ENCODE results near the gene PHACTR3.

PHACTR3 gene

DNA sequence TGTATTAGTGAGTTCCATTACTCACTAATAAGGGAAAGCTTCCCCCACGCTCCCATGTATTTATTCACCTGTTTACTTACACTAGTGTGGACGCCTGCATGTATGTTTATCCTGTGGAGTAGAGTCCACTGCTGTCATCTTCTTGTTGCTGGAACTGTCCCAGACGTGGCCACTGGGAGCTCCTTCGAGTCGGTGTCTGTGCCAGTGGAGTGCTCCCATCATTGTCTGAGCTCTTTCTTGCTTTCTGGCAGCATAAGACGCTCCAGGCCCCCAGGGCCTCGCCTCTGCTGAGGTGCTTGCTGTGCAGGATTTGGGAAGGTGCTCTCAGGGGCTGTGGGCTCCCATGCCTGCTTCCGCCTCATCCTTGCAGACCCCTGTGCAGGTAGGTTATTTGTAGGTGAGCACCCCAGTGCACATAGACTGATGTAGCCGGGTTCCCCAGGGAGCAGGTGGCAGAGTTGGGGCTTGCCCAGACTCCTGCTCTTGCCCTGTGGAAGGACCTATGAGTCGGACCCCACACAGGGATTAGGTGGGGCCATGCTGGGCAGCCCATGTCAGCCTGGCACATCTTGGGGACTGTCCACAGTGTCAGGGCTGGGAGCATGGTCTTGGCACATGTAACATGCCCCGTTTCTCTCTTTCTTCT is 16.6 kb downstream of the PHACTR3 start:
- DNase-seq (ENCODE audit: low read depth in 3 of 3): no peak

DNA sequence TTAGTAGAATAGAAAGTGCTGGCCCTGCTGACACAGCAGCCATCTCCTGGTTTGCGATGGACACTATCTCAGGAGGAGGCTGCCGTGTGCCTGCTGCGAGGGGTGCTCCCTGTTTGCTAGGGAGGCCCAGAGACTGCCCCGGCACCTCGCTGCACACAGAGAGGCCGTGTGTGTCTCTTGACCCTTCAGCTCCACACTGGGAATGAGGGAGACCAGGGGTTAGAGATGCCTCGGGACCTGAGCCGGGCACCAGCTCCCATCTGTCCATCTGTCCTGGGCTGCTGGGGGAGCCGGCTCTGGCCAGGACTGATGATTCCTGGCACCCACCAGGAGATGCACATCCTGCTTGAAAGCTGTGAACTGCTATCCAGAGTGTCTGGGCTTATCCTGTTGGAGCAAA is 18.2 kb downstream of the PHACTR3 start:
- no peak for DNase-seq (ENCODE audit: low read depth in 3 of 3)

DNA sequence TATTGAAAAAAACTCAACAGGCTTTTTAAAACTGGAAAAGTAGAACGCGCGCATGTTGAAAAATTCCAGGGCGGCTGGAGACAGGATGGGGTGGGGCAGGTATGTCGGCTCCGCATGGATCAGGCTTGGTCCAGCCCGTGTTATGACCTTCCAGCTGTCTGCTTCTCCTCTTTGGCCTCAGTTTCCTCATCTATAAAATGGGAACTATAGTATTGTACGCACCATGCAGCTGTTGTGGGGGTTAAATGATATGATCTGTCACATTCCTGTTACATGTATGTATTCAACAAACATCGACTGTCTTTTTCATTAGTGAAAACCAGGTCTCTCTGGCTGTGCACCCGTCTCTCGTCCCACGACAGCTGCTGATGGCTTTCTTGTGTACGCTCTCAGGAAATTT is 18.8 kb downstream of the PHACTR3 start:
- no peak for DNase-seq (ENCODE audit: low read depth in 3 of 3)

DNA sequence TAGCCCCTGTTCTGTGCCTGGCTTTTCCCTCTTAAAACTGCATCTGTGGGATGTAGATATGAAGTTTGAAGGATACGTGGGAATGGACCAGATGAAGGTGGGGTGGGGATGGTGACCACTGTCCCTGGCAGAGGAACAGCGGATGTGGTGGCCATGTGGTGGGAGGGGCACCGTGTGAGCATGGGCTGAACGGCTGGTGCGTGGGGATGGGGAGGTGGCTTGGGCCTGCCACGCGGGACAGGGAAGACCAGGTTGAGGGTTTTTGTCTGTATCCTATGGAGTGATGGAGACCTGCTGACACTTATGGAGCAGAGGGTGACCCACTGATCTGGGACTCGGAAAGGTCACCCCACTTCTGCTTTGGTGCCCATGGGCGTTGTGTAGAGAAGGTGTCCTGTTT is 19.2 kb downstream of the PHACTR3 start:
- no peak for DNase-seq (ENCODE audit: low read depth in 3 of 3)

DNA sequence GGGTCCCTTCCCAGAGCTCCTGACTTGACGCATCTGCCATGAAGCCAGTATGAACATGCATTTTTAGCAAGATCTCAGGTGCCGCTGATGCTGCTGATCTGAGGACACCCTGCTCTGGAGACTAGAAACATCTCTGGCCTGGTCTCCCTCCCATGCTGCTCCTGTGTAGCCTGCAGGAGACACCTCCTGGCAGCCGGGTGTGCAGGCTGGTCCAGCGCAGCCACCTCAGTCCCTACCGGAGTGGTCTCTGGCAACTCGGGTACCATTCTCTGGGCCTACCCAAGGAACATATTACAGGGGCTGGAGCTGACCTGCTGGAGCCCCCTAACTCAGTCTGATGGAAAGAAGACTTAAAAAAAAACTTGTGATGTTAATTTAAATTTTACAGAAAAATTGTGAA is 20.1 kb downstream of the PHACTR3 start:
- DNase-seq (ENCODE audit: low read depth in 3 of 3): no peak

DNA sequence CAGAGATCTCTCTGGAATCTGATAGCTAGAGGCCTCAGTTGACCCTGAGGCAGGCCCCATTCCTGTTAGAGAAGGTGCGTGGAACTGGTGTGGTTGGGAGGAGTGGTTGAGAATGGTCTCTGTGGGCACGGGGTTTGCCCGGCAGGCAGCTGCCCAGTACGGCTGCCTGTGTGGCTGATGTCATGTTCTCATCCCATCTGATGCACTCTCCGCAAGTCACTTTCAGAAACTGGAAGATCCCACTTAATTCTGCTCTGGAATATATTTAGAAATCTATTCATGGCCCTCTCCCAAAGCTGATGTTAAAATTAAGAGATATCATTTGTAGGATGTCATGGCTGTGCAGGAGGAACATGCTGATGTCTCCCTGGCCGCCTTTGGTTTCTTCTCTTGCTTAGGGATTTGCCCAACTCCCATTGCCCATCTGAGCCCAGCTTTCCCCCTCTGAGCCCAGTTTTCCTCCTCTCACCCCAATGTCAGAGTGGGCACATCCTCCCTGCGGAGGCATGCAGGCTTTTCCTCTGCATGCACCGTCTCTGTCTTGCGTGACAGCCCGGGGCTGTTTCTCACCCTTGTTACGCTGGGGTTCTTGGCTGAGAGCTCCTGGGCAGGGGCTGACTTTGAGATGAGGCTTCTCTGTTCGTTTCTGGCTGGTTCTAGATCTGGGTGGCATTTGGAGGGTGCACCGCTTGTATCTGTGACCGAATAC is 21.0 kb downstream of the PHACTR3 start:
- DNase-seq (ENCODE audit: low read depth in 3 of 3): no peak

DNA sequence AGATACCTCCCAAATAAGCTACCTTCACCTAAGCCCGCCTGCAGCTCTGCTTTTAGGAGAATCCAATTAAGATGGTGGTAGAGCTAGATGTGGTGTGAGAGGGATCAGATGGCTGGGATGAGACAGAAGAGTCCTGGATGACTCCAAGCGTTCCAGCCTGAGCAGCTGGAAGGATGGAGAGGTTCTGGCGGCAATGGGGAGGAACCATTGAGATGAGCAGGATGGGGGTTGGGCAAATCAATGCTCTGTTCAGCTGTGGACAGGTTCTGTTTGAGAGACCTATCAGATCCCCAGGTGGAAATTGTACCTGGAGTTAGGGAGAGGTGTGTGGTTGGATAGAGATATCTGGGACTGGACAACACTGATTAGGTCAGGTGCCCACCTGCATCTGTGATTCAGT is 23.0 kb downstream of the PHACTR3 start:
- DNase-seq (ENCODE audit: low read depth in 3 of 3): no peak

DNA sequence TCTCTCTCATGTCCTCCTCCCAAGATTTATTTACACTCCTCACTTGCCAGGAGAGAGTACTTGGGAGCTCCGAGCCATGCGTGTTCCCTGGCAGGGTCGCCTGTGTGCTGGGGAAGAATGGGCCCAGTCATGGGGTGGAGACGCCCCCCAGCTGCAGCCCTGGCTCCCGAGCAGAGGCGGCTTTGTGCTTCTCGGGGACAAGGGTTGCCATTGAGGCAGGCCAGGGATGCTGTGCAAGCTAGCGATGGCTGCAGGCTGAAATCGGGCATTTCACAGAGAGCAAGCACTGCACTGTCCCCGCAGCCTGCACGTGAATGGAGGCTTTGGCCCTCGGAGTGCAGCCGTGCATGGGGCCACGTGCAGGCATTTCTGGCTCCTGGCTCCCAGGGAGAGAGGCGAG is 23.8 kb downstream of the PHACTR3 start:
- no peak for DNase-seq (ENCODE audit: low read depth in 3 of 3)

DNA sequence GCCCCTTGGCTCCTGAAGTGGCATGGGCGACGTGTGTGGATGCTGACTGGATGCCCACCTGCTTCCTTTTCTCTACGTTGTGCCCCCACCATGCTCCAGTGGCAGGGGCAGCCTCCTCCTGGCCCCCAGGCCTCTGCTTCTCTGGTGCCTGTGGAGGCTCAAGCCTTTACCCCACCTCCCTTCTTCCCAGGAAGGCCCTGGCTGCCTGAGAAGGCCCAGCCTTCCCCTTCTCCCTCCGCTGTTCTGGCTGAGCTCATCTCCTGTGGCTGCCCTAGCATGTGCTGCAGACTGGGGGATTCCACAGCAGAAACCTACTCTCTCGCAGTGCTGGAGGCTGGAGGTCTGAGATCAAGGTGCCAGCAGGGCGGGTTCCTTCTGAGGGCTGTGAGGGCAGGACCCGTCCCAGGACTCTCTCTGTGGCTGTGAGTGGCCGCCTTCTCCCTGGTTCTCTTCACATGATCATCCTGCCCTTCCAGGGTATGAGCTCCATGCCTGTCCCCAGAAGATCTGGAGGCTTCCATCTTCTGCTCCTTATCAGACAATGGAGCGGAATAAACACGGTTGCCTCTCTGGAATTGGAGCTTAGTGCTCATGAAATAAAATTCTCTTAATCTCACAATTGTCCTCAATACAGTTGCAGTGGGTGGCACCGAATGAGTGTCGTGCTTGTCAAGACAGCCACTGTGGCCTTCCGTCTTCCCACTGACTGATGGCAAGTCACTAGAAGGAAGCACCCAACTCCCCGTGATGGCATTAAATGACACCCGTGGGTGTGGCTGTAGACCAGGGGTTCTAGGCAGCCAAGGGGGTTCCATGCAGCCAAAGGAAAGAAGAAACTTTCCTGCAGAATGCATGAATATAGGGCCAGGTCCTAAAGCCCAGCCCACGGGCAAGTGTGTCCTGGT is 25.1 kb downstream of the PHACTR3 start:
- DNase-seq (ENCODE audit: low read depth in 3 of 3): no peak

DNA sequence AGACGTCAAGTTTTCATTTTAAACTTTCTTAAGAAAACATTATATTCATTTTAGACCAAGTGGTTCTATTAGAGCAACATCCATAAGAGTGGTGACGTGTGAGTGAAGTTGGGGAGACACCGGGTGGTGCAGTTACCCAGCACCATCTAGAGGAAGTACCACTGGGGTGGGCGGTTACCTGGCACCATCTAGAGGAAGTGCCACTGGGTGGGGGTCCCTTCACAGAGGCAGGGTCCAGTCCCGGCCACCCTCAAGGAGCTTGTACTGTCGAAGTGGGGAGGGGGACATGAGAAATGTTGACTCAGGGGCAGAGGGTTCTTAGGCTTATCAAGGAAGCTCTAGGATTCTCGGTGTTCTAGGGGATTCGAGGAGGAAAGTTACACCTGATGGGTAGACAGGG is 26.2 kb downstream of the PHACTR3 start:
- DNase-seq (ENCODE audit: low read depth in 3 of 3): no peak

DNA sequence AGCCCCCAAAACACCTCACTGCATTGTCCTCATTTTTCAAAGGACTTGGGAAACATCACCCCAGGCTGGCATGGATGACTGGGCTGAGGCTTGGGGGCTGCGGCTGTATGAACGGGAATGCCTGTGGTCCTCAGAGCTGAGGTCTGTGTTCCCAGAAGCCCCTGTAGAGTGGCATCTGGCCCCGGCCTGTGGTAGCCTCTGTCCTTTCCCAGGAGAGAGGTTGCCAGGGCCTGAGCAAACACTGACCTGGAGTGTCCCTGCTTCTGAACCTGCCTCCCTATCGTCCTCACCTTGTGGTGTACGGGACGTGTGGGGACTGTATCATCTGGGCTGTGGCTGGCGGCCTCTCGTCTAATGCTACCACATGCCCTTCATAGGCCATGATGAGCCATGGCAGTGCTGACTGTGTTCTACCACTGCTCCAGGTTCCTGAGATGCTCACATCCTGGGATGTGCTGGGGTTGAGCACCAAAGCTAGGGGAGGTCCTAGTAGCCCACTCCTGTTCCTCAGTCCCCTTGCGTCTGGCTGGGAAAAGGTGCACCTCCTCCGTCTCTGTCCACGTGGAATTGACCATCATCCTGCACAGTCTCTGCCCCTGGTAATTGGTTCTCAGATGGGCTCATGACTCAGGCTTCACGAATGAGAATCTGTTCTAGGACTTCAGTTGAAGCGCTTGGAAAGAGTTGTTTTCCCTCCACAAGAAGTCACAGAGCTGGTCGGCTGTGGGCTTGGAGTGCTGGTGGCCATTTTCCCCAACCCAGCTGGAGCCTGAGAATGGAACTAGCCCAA is 27.6 kb downstream of the PHACTR3 start:
- no peak for DNase-seq (ENCODE audit: low read depth in 3 of 3)

DNA sequence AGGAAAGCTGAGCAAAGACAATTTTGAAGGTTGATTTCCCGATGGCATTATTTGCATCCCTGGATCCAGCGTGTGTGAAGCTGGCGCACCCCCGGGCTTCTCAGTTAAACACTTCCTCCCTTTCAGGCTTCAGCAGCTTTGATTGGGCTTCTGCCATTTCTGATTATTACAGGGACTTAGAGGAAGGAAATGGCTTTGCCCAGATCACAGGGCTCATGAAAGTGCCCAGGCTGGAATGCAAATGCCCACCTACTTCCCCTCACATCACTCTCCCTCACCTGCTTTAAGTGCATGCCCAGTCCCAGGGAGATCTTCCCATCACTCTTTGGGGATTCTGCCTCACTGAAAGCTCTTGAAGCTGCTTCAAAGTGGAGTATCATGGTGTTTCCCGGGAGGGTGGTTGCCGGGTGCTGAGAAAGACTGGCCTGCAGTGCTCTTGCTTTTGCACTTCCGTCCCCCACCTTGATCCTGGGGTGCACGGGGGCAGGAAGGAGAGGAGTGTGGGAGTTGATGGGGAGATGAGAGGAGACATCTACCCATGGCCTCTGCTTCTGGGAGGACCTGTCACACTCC is 28.3 kb downstream of the PHACTR3 start:
- DNase-seq (ENCODE audit: low read depth in 3 of 3): no peak

DNA sequence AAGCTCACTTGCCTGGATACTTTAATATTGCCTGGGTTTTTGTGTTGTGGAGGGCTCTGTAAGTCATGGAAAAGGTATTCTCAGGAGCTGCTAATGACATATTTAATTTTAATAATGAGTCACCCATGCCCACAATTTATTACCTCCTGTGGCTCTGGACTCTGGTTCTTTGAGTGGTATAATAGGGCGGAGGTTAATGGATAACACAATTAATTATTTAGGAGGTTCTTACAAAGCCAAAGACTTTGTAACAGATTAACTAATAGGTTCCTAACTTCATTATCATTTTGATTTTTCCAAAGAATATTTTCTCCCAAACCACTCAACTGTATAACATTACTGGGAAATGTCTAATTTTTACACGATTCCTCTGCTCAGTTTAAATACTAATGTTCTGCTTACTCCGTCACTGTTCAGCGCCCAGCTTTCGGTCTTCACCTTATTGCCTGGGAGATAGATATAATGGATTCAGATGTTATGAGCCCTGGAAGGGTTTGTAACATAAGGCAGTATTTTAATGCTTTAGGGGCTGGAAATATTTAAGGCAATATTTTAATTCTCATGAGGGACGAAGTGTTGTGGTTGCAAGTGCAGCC is 29.4 kb downstream of the PHACTR3 start:
- DNase-seq (ENCODE audit: low read depth in 3 of 3): no peak

DNA sequence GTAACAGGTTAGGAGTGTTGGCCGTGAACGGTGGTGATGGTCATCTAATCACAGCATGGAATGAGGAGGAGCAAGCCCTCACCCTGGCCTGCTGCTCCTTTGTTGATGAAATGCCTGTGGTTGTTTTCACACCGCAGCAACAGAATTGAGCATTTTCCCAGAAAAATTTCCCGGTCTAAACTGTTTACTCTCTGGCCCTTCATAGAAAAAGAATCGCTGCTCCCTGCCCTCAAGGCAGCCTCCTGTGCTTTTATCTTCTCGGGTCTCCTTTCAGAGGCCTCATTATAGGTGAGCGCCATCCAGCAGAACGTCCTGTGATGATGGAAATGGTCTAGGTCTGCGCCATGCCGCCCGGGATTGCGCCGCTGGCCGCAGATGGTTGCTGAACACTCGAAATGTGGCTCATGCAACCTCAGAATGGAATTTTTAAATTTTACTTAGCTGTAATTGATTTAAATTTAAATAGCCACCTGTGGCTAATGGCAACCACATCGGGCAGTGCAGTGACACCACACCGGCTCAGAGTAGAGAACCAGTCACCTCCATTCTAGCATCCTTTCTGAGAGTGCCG is 30.2 kb downstream of the PHACTR3 start:
- no peak for DNase-seq (ENCODE audit: low read depth in 3 of 3)

DNA sequence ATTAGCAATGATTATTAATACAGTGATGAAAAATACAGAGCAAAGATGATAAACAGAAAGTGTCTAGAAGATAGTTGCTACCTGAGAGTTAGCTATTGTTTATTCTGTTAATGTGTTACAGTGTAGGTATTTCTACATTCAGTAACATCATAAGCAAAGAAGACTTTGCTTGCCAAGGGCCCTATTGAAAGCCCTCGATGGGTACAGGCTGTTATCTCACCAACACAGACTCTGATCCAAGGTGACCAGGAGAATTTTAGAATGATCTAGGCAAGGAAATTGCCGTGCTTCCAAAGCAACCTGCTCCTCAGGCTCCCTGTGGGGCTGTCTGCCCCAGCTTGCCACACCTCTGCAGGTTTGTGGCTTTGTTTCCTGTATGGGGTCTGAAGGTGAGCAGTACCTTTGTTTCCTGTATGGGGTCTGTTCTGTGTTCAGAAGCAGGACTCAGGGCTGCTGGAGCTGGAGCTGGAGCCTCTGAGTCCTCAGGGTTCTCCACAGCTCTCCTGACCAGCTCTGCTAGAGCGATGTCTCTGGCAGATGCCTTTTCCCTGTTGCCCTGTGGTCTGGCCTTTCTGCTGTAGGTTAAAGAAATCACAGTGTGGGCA is 32.5 kb downstream of the PHACTR3 start:
- DNase-seq (ENCODE audit: low read depth in 3 of 3): no peak

DNA sequence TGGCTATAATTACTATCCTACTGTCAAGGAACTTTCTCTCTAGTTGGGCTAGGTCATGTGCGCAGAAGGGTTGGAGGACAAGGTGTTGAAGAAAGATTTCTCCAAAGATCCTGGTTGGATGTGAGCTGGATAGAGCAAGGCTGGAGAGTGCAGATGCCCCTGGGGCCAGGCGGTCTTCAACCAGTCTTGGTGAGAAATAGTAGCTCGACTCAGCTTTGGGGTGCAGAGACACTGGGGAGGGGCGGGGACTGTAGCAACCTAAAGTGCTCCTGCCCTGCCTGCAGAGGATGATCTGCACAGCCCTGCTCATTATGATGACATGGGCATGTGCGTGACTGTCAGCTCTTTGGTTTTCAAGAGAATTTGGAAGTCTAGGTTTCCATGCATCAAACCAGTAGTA is 35.9 kb downstream of the PHACTR3 start:
- no peak for DNase-seq (ENCODE audit: low read depth in 3 of 3)

DNA sequence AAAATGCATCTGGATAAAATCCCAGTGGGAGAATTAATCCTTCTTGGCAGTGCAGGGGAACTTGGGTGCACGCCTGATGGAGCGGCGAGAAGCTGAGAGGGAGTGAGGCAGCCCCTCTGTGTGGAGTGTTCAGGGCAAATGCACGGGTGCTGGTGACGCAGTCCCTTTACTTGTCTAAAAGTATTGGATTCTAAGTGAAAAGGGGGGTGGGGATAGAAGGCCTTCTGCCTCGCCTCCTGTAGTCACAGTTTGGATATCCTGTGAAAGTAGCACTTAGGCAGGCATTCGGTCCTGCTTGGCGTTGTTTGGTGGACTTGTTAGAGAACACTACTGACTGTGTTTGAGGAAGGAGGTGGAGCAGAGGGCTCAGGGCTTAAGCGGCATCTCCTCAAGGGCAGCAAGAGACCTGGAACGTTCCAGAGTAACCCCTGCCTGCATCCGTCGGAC is 39.3 kb downstream of the PHACTR3 start:
- no peak for DNase-seq (ENCODE audit: low read depth in 3 of 3)

DNA sequence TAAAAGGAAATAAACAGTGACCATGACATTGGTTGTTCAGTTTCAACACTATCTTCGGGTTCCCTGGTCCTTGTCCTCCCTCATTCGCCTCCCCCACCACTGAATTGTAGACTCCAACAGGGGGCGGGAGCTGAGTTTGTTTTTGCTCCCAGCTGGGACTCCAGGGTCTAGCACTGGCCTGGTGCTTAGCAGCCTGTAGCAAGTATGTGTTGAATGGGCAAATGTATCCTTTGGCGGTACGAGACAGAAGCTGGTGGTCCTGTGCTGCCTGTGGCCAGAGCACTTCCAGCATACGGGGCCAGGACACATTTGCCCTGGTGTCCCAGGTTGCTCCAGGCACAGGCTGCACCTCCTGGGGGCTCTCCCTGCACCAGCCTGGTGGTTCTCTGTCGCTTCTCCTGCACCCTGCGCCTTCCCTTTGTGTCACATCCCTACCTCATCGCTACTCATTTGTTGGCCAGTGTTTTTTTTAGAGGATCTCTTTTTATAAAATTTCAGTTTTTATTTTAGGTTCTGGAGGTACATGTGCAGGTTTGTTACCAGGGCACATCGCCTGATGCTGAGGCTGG is 40.1 kb downstream of the PHACTR3 start:
- DNase-seq (ENCODE audit: low read depth in 3 of 3): no peak

DNA sequence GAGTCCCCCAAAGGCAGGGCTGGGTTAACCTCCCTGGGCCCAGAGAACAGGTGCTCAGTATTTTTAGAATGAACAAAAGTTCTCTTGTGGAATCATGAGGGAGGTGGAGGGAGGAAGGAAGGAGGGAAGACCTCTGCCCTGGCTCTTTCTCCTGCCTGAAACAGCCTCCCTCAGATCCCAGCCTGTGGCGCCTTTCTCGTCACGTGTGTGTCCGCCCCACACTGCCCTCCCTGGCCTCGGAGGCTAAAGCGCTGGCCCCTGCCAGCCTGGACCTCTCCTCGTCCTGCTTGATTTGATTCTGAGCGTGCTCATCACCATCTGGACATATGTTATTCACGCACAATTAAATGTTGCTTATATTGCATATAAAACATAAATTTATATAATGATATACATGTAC is 40.9 kb downstream of the PHACTR3 start:
- DNase-seq (ENCODE audit: low read depth in 3 of 3): no peak

DNA sequence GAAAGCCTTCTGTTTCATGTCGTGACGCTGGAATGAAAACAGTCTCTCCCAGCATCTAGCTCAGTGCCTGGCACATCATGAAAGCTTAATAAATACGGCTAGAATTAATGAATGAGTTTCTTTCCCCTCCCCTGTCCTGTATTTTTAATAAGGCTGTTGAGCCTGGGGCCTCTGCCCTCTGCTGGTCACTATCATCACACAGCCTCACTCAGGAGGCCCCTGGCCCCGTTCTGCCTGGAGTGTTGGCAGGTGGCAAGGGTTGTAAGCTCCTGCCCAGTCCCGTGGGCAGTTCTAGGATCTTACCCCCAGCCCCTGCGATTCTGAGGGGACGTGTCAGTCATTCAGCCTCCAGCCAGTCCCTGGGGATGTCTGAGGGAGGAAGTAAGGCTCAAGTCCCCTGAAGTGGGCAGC is 41.4 kb downstream of the PHACTR3 start:
- no peak for DNase-seq (ENCODE audit: low read depth in 3 of 3)
